ENCODE data around the gene BMP8B.

DNA sequence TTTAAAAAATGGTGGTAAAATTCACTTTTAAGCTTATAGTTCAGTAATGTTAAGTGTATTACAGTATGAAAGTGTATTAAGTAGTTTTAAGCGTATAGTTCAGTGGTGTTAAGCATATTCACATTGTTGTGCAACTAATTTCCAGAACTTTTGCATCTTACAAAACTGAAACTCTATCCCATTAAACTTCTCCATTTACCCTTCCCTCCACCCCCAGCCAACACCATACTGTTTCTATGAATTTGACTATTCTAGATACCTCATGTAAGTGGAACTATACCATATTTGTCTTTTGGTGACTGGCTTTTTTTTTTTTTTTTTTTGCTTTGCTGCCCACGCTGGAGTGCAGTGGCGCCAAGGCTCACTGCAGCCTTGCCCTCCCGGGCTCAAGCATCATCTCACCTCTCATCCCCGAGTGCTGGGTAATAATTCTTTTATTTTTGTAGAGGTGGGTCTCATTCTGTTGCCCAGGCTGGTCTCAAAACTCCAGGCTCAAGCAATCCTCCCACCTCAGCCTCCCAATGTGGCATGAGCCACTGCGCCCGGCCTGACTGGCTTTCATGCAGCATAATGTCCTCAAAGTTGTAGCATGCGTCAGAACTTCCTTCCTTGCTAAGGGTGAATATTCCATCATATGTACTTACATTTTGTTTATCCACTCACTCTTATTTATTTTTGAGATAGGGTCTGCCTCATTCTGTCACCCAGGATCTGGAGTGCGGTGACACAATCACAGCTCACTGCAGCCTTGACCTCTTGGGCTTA lies 45.1 kb upstream of the BMP8B start:
- TF ChIP-seq, protein P1, sequence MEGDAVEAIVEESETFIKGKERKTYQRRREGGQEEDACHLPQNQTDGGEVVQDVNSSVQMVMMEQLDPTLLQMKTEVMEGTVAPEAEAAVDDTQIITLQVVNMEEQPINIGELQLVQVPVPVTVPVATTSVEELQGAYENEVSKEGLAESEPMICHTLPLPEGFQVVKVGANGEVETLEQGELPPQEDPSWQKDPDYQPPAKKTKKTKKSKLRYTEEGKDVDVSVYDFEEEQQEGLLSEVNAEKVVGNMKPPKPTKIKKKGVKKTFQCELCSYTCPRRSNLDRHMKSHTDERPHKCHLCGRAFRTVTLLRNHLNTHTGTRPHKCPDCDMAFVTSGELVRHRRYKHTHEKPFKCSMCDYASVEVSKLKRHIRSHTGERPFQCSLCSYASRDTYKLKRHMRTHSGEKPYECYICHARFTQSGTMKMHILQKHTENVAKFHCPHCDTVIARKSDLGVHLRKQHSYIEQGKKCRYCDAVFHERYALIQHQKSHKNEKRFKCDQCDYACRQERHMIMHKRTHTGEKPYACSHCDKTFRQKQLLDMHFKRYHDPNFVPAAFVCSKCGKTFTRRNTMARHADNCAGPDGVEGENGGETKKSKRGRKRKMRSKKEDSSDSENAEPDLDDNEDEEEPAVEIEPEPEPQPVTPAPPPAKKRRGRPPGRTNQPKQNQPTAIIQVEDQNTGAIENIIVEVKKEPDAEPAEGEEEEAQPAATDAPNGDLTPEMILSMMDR (conservative IDR thresholded peaks at IDR 0.05 in 1 of 2, IDR thresholded peaks at IDR 0.05 in 1 of 2; ENCODE audit: low read depth in 1 of 2, low read length in 2 of 2) = no peak
- no peak for TF ChIP-seq EZH2 (IDR thresholded peaks at IDR 0.05; ENCODE audit: low read length, missing control alignments)

Measured in fibroblast of lung (primary cell).